SK-N-SH (cell line): Measurements from ENCODE around the gene MANEAL. TPM values are rescaled to one million over a fixed set of nuclear protein-coding genes. Genes with fewer than 3 reads are reported as not detected.

Source experiments
- CTCF ChIA-PET: fragments of 300-600, 350-600 bp; formaldehyde crosslinking; extraction: SDS; loops from one replicate; lab custom pipeline; 2021; lab: Yijun Ruan, JAX
- POLR2A ChIA-PET: fragments of 350-600 bp; sonication (Branson Sonifier 250); formaldehyde crosslinking; extraction: SDS; loops from one replicate; lab custom pipeline; 2020; ENCODE audit warnings: antibody characterized with exemption, inconsistent platforms; lab: Yijun Ruan, JAX
- DNase-seq: peaks from one replicate; pipeline ENCODE4 v3.0.0; 2012
- H2AFZ ChIP-seq: fragments of 200-600 bp; sonication (generic); 2 replicates; pipeline ENCODE4 v1.8.1; 2016; ENCODE audit warnings: antibody characterized with exemption, mild to moderate bottlenecking, low read depth
- H3F3A ChIP-seq: fragments of 200-600 bp; sonication (generic); replicated peaks from 2 replicates; pipeline ENCODE3; 2016; ENCODE audit warnings: antibody characterized with exemption, mild to moderate bottlenecking; ENCODE audit not compliant: insufficient read depth
- H3K27ac ChIP-seq, 2 experiments: fragments of 200-500 bp in 1 of 2; fragments of 200-600 bp in 1 of 2; sonication (Bioruptor generic) in 1 of 2; sonication (generic), shearing (Covaris generic) in 1 of 2; 2 replicates each; pipeline versions ENCODE4 v1.5.1 to v1.6.1; 2014 to 2016; ENCODE audit warnings: low read depth in 2 of 2, inconsistent platforms in 1 of 2, low read length in 1 of 2, mild to moderate bottlenecking in 1 of 2, mixed read lengths in 1 of 2
- H3K27me3 ChIP-seq: fragments of 200-600 bp; sonication (generic), shearing (Covaris generic); 2 replicates; pipeline ENCODE4 v1.6.1; 2016; ENCODE audit warnings: mixed run types; ENCODE audit not compliant: insufficient read depth
- H3K36me3 ChIP-seq, 2 experiments: fragments of 200-500 bp in 1 of 2; fragments of 200-600 bp in 1 of 2; sonication (Bioruptor generic) in 1 of 2; sonication (generic) in 1 of 2; replicated peaks in 1 of 2; 2 replicates each; pipeline versions ENCODE3 to v1.5.1; 2014 to 2016; ENCODE audit warnings: low read length in 1 of 2, mild to moderate bottlenecking in 1 of 2; ENCODE audit not compliant: insufficient read depth in 2 of 2, control insufficient read depth in 1 of 2
- H3K4me1 ChIP-seq, 2 experiments: fragments of 200-500 bp in 1 of 2; fragments of 200-600 bp in 1 of 2; sonication (Bioruptor generic) in 1 of 2; sonication (generic), shearing (Covaris generic) in 1 of 2; 2 replicates each; pipeline versions ENCODE4 v1.5.1 to v1.6.1; 2014 to 2016; ENCODE audit warnings: low read depth in 1 of 2, low read length in 1 of 2, mixed run types in 1 of 2; ENCODE audit not compliant: insufficient read depth in 2 of 2, control insufficient read depth in 1 of 2
- H3K4me2 ChIP-seq: fragments of 200-600 bp; sonication (generic), shearing (Covaris generic); 2 replicates; pipeline ENCODE4 v1.6.1; 2017; ENCODE audit warnings: mixed run types
- H3K4me3 ChIP-seq, 2 experiments: fragments of 200-500 bp in 1 of 2; fragments of 200-600 bp in 1 of 2; sonication (Bioruptor generic) in 1 of 2; sonication (generic), shearing (Covaris generic) in 1 of 2; 2 replicates each; pipeline versions ENCODE4 v1.5.1 to v1.8.1; 2014 to 2016; ENCODE audit warnings: low read depth in 2 of 2, inconsistent platforms in 1 of 2, low read length in 1 of 2, mild to moderate bottlenecking in 1 of 2, mixed read lengths in 1 of 2, moderate library complexity in 1 of 2
- H3K79me2 ChIP-seq: fragments of 200-600 bp; sonication (generic); 2 replicates; pipeline ENCODE4 v1.8.1; 2017; ENCODE audit warnings: mild to moderate bottlenecking; ENCODE audit not compliant: insufficient read depth
- H3K9ac ChIP-seq: fragments of 200-600 bp; sonication (generic); 2 replicates; pipeline ENCODE4 v1.6.1; 2017; ENCODE audit warnings: mixed run types
- H3K9me2 ChIP-seq: fragments of 200-600 bp; sonication (generic); 2 replicates; pipeline ENCODE4 v1.6.1; 2017; ENCODE audit warnings: mixed run types
- H3K9me3 ChIP-seq: fragments of 200-600 bp; sonication (generic); 2 replicates; pipeline ENCODE4 v1.6.1; 2017; ENCODE audit warnings: mixed run types, mild to moderate bottlenecking, moderate library complexity
- H4K20me1 ChIP-seq: fragments of 200-600 bp; sonication (generic); 2 replicates; pipeline ENCODE4 v1.6.1; 2017; ENCODE audit warnings: mild to moderate bottlenecking, mixed run types; ENCODE audit not compliant: insufficient read depth
- FOSL2 ChIP-seq: IDR thresholded peaks from 2 replicates; pipeline ENCODE4 v1.4.0; 2012; ENCODE audit warnings: low read depth, mild to moderate bottlenecking, moderate library complexity, borderline replicate concordance
- GABPA ChIP-seq: IDR thresholded peaks from 2 replicates; pipeline ENCODE4 v1.4.0; 2012; ENCODE audit warnings: low read depth, mild to moderate bottlenecking
- JUND ChIP-seq: IDR thresholded peaks from 2 replicates; pipeline ENCODE4 v1.4.0; 2012
- MXI1 ChIP-seq: IDR thresholded peaks from 2 replicates; pipeline ENCODE4 v1.6.1; 2012; ENCODE audit warnings: mild to moderate bottlenecking, low read depth, low read length, improper control_type of control experiment
- NFIC ChIP-seq: IDR thresholded peaks from 2 replicates; pipeline ENCODE4 v1.4.0; 2012; ENCODE audit warnings: borderline replicate concordance
- NRF1 ChIP-seq: IDR thresholded peaks from 2 replicates; pipeline ENCODE4 v1.6.1; 2012; ENCODE audit warnings: low read depth, mild to moderate bottlenecking, low read length
- RCOR1 ChIP-seq: fragments of 150-350 bp; IDR thresholded peaks from 2 replicates; pipeline ENCODE4 v1.6.1; 2017; ENCODE audit warnings: antibody characterized with exemption, low read length
- RFX5 ChIP-seq: IDR thresholded peaks from 2 replicates; pipeline ENCODE4 v1.6.1; 2012; ENCODE audit warnings: mild to moderate bottlenecking, improper control_type of control experiment, low read length
- SIN3A ChIP-seq: IDR thresholded peaks from 2 replicates; pipeline ENCODE4 v1.6.1; 2012; ENCODE audit warnings: low read depth, mild to moderate bottlenecking, low read length, moderate library complexity, borderline replicate concordance
- TEAD4 ChIP-seq: IDR thresholded peaks from 2 replicates; pipeline ENCODE4 v1.4.0; 2012; ENCODE audit warnings: mild to moderate bottlenecking, borderline replicate concordance; ENCODE audit not compliant: insufficient read depth
- YY1 ChIP-seq: IDR thresholded peaks from 2 replicates; pipeline ENCODE4 v1.4.0; 2012; ENCODE audit warnings: low read depth, mild to moderate bottlenecking
- WGBS: methylation state at CpG from one replicate; pipeline ENCODE4 v1.1.6; 2017; ENCODE audit warnings: low lambda C conversion rate; 5-methylcytosine and 5-hydroxymethylcytosine counted together
- polyA plus RNA-seq, 3 experiments: library from polyadenylated mRNA; depleted of rRNA; stranded (reverse); fragments of >200 nt; gene quantifications; 2 replicates each; pipeline ENCODE4 v1.2.3, GENCODE V29; 2012
- TF ChIP-seq, protein P1 (sequence below): IDR thresholded peaks from 2 replicates; pipeline ENCODE4 v1.4.0; 2012; ENCODE audit warnings: low read depth, borderline replicate concordance
- TF ChIP-seq, protein P2 (sequence below): IDR thresholded peaks from 2 replicates; pipeline ENCODE4 v1.4.0; 2012; ENCODE audit warnings: low read depth
- TF ChIP-seq, protein P3 (sequence below): IDR thresholded peaks from 2 replicates; pipeline ENCODE4 v1.4.0; 2012; ENCODE audit warnings: low read depth, borderline replicate concordance

The MANEAL gene
- polyA plus RNA-seq, 1 of the 3 experiments (the other 2 are of a cell fraction): 2.7 TPM

DNA sequence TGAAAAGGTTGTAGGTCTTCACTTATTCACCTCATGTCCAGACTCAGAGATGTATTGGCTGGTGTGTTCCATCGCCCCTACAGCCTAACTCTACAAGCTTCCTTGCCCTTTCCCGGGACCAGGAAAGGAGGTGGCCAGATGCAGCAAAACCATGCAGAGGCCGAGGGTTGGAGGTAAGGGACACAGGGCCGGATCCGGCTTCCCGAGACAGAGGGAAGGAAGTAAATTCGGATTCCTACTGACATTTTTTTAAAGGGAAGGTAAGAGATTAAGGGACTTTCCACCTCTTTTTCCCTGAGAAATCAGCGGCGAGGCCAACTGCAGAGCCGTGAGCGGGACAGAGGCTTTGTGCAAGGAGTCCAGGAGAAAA lies 41.4 kb upstream of the MANEAL start:
- Histone ChIP-seq H3F3A (no peaks in the 10 kb centered on the region), H3K4me1 (no peaks in the 10 kb centered on the region; a peak in 1 of 4 replicates), H2AFZ (no peak overlapping the region), H3K9me3 (no peaks in the 10 kb centered on the region), H3K27ac (no peak overlapping the region), H3K9me2 (no peaks in the 10 kb centered on the region), H3K4me3 (peak overlapping the region in 1 of 2 experiments; percentile 15; a peak in 1 of 4 replicates), H3K79me2 (no peaks in the 10 kb centered on the region), H4K20me1 (no peaks in the 10 kb centered on the region), H3K9ac (no peak overlapping the region), H3K27me3 (peaks cover 18% of the 10 kb centered on the region), H3K36me3 (no peaks in the 10 kb centered on the region), H3K4me2 (no peak overlapping the region)
- DNase-seq: peak; percentile 15
- ChIA-PET CTCF (no interaction called here), POLR2A (no interaction called here)
- WGBS: 64% methylated on average over 11 of the region's 11 CpGs
- TF ChIP-seq GABPA: no peak

DNA sequence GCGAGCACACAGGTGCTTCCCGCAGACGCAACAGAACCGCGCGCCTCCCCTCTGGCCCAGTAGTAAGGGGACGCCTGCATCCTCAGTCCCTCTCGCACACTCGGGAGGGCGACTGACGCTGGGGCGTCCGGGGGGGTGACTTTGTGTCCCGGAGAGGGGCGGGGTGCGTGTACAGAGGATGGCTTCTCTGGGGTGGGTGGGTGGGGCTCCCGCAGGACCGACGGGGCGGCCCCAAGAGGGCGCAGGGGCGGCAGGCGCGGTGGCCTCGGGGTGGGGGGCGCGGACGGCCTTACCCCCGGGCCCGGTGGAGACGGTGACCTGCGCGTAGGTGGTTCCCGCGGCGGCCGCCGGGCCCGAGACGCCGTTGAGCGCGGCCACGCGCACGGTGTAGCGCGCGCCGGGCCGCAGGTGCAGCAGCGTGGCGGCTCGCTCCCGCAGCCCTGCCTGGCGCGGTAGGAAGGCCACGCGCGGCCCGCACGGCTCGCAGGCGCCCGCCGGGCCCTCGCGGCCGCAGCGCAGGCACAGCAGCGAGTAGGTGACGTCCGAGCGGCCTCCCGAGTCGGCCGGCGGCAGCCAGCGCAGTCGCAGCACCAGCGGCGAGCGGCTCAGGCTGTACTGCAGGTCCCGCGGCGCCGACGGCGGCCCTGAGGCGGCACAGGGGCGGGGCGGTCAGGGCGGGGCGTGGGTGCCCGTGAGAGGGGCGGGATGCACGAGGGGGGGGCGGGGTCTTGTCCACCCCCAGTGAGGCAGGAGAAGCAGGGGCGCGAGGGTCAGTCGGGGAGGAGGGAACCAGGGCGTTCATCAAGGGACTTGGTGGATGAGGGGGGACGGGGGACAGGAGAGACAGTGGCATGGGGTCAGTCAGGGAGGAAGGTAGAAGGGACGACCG lies 40.8 kb upstream of the MANEAL start:
- no peak overlapping the region for H3K9ac ChIP-seq
- WGBS: 32% methylated on average over 16 of the region's 105 CpGs
- H4K20me1 ChIP-seq: no peaks in the 10 kb centered on the region
- POLR2A ChIA-PET: no interaction called here
- H3K36me3 ChIP-seq: no peaks in the 10 kb centered on the region
- H3K79me2 ChIP-seq: no peaks in the 10 kb centered on the region
- peak; percentile 91 for DNase-seq
- H2AFZ ChIP-seq: no peak overlapping the region
- no peaks in the 10 kb centered on the region for H3K9me2 ChIP-seq
- H3K4me1 ChIP-seq: no peaks in the 10 kb centered on the region; a peak in 1 of 4 replicates
- H3K27ac ChIP-seq: no peak overlapping the region
- H3K4me3 ChIP-seq: peak overlapping the region in 1 of 2 experiments; percentile 46; a peak in 2 of 4 replicates
- CTCF ChIA-PET: no interaction called here
- no peaks in the 10 kb centered on the region for H3F3A ChIP-seq
- no peak overlapping the region for H3K4me2 ChIP-seq
- peak; percentile 44 for TF ChIP-seq NRF1
- TF ChIP-seq, protein P1, sequence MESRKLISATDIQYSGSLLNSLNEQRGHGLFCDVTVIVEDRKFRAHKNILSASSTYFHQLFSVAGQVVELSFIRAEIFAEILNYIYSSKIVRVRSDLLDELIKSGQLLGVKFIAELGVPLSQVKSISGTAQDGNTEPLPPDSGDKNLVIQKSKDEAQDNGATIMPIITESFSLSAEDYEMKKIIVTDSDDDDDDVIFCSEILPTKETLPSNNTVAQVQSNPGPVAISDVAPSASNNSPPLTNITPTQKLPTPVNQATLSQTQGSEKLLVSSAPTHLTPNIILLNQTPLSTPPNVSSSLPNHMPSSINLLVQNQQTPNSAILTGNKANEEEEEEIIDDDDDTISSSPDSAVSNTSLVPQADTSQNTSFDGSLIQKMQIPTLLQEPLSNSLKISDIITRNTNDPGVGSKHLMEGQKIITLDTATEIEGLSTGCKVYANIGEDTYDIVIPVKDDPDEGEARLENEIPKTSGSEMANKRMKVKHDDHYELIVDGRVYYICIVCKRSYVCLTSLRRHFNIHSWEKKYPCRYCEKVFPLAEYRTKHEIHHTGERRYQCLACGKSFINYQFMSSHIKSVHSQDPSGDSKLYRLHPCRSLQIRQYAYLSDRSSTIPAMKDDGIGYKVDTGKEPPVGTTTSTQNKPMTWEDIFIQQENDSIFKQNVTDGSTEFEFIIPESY: no peak
- H3K27me3 ChIP-seq: peaks cover 22% of the 10 kb centered on the region
- no peaks in the 10 kb centered on the region for H3K9me3 ChIP-seq

DNA sequence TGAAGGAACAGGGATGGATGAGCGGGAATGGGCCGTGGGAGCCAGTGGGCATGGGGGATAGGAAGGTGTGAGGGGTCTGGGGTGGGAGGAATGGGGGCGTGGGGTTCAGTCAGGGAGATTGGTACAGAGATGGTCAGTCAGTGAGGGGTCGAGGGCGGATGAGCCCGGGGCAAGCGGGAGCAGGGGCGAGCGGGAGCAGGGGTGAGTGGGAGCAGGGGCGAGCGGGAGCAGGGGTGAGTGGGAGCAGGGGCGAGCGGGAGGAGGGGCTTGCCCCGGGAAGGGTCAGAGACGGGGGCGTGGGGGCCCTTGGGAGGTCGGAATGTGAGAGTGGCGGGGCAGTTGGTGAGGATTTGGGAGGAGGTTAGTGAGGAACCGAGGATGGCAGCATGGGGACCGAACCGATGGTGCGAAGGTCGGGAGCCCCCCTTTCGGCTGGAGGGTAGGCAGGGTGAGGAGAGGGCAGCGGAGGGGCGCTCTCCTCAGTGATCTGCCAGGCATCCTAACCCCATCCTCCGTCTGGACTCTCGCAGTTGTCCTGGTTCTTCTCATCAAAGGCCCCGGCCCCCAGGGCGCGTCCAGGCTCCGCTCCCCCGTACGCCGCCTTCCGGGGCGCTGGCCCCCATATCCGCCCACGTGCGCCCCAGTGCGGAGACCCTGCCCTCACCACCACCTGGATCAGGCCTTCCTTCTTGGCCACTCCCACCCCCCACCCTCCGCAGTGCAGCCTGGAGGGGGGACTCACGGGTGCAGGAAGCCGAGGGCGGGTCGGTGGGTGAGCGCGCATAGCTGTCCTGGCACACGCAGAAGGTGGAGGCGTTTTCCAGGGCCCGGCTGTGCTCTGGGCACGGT lies 40.0 kb upstream of the MANEAL start:
- WGBS: 44% methylated on average over 38 of the region's 52 CpGs
- TF ChIP-seq GABPA (no peak), RCOR1 (no peak), JUND (no peak), TEAD4 (no peak), SIN3A (no peak), MXI1 (no peak), RFX5 (no peak), NFIC (no peak), YY1 (no peak), FOSL2 (no peak)
- TF ChIP-seq, protein P2, sequence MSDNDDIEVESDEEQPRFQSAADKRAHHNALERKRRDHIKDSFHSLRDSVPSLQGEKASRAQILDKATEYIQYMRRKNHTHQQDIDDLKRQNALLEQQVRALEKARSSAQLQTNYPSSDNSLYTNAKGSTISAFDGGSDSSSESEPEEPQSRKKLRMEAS: no peak
- TF ChIP-seq, protein P3, sequence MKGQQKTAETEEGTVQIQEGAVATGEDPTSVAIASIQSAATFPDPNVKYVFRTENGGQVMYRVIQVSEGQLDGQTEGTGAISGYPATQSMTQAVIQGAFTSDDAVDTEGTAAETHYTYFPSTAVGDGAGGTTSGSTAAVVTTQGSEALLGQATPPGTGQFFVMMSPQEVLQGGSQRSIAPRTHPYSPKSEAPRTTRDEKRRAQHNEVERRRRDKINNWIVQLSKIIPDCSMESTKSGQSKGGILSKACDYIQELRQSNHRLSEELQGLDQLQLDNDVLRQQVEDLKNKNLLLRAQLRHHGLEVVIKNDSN: no peak
- TF ChIP-seq, protein P1: no peak

More for the DNA sequence above, 40.0 kb upstream of the MANEAL start:
- H3F3A ChIP-seq: no peaks in the 10 kb centered on the region
- no peak overlapping the region for H2AFZ ChIP-seq
- ChIA-PET POLR2A (no interaction called here), CTCF (no interaction called here)
- no peaks in the 10 kb centered on the region for H3K9me2 ChIP-seq
- no peaks in the 10 kb centered on the region for H3K9me3 ChIP-seq
- no peaks in the 10 kb centered on the region for H4K20me1 ChIP-seq
- no peaks in the 10 kb centered on the region for H3K79me2 ChIP-seq
- peak overlapping the region in 1 of 2 experiments; percentile 46; a peak in 1 of 4 replicates for H3K4me3 ChIP-seq
- no peak overlapping the region for H3K9ac ChIP-seq
- no peak overlapping the region for H3K27ac ChIP-seq
- peak; percentile 51 for DNase-seq
- peaks cover 22% of the 10 kb centered on the region for H3K27me3 ChIP-seq
- H3K36me3 ChIP-seq: no peaks in the 10 kb centered on the region
- no peak overlapping the region for H3K4me2 ChIP-seq
- no peaks in the 10 kb centered on the region; a peak in 1 of 4 replicates for H3K4me1 ChIP-seq
